IMR-90 (cell line): ENCODE results near the gene KRTAP9-2.

Experiments
- BHLHE40 ChIP-seq: fragments of 150-350 bp; IDR thresholded peaks from 2 replicates; pipeline ENCODE4 v1.6.1; 2016; ENCODE audit warnings: mild to moderate bottlenecking, low read depth, low read length
- CHD1 ChIP-seq: IDR thresholded peaks from 2 replicates; pipeline ENCODE4 v1.6.1; 2012; ENCODE audit warnings: low read depth, low read length, improper control_type of control experiment
- CTCF ChIP-seq: conservative IDR thresholded peaks from 2 replicates; pipeline ENCODE4 v1.5.1; 2012; ENCODE audit warnings: mild to moderate bottlenecking, low read depth, low read length, improper control_type of control experiment
- ELK1 ChIP-seq: fragments of 150-350 bp; IDR thresholded peaks from 2 replicates; pipeline ENCODE4 v1.6.1; 2016; ENCODE audit warnings: low read depth, mild to moderate bottlenecking, low read length, moderate library complexity, borderline replicate concordance
- MAZ ChIP-seq: IDR thresholded peaks from 2 replicates; pipeline ENCODE4 v1.6.1; 2012; ENCODE audit warnings: low read depth, mild to moderate bottlenecking, low read length, improper control_type of control experiment, moderate library complexity, borderline replicate concordance
- MXI1 ChIP-seq: IDR thresholded peaks from 2 replicates; pipeline ENCODE4 v1.6.1; 2012; ENCODE audit warnings: low read depth, mild to moderate bottlenecking, low read length, moderate library complexity, borderline replicate concordance
- NFE2L2 ChIP-seq: fragments of 150-350 bp; IDR thresholded peaks from 2 replicates; pipeline ENCODE4 v1.6.1; 2016; ENCODE audit warnings: low read depth, mild to moderate bottlenecking, low read length
- POLR2A ChIP-seq: IDR thresholded peaks from 2 replicates; pipeline ENCODE4 v1.6.1; 2012; ENCODE audit warnings: mild to moderate bottlenecking, low read depth, low read length
- RAD21 ChIP-seq: IDR thresholded peaks from 2 replicates; pipeline ENCODE4 v1.6.1; 2012; ENCODE audit warnings: low read length, improper control_type of control experiment
- RFX5 ChIP-seq: IDR thresholded peaks from 2 replicates; pipeline ENCODE4 v1.8.0; 2012; ENCODE audit warnings: low read depth, mild to moderate bottlenecking, low read length, moderate library complexity
- SMC3 ChIP-seq: fragments of 150-350 bp; IDR thresholded peaks from 2 replicates; pipeline ENCODE4 v1.6.1; 2016; ENCODE audit warnings: low read depth, mild to moderate bottlenecking, antibody characterized with exemption, low read length, moderate library complexity
- USF2 ChIP-seq: fragments of 150-350 bp; IDR thresholded peaks from 2 replicates; pipeline ENCODE4 v1.6.1; 2017; ENCODE audit warnings: mild to moderate bottlenecking, antibody characterized with exemption, low read length, low read depth

- no peak for TF ChIP-seq CHD1
- no peak for TF ChIP-seq NFE2L2
- no peak for TF ChIP-seq CTCF
- no peak for TF ChIP-seq ELK1
- TF ChIP-seq RAD21 = no peak
- no peak for TF ChIP-seq SMC3
- TF ChIP-seq POLR2A = no peak
- TF ChIP-seq MXI1 = no peak
- TF ChIP-seq RFX5 = no peak
- TF ChIP-seq MAZ = no peak
- no peak for TF ChIP-seq BHLHE40
- TF ChIP-seq USF2 = no peak
These were observed 13.8 kb upstream of the KRTAP9-2 start for GRCh38 chr17:41212524-41213169.
